HG02885 (cell line): Measurements from ENCODE around the gene ENTPD6.
"Not testable (repeated sequence)": the region's sequence is repeated elsewhere in the genome, so short reads cannot be mapped to it uniquely, and the experiment has no call there.

Source experiments
- ATAC-seq: cut with Tn5 transposase; IDR thresholded peaks from one replicate; pipeline ENCODE4 v1.9.1; 2021; ENCODE audit warnings: mild to moderate bottlenecking; ENCODE audit not compliant: unreplicated experiment, poor library complexity

The ENTPD6 gene

DNA sequence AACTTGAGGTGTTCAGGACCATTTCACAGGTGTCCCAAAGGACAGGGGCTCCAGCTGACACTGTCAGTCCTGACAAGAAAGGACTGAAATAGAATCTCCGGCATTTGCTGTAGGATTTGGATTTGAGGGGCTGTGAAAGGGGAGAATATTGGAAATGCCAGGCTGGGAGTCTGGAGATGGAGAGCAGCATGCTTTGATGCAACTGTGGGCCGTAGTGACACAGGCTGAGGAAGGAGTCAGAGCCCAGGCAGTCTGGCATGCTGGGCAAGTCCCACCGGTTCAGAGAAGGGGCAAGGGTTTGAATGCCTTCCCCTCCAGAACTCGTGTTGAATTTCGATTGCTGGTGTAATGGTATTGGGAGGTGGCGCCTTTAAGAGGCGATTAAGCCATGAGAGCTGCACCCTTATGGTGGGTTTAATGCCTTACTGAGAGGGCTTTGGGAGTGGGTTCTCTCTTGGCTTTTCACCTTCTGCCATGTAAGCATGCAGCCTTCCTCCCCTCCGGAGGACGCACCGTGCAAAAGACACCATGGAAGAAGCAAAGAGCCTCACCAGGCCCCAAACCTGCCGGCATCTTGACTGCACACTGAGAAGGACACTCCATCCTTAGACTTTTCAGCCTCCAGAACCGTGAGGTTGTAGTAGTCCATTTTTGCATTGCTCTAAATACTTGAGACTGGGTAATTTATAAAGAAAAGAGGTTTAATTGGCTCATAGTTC lies 43.0 kb downstream of the ENTPD6 start:
- no peak for ATAC-seq

DNA sequence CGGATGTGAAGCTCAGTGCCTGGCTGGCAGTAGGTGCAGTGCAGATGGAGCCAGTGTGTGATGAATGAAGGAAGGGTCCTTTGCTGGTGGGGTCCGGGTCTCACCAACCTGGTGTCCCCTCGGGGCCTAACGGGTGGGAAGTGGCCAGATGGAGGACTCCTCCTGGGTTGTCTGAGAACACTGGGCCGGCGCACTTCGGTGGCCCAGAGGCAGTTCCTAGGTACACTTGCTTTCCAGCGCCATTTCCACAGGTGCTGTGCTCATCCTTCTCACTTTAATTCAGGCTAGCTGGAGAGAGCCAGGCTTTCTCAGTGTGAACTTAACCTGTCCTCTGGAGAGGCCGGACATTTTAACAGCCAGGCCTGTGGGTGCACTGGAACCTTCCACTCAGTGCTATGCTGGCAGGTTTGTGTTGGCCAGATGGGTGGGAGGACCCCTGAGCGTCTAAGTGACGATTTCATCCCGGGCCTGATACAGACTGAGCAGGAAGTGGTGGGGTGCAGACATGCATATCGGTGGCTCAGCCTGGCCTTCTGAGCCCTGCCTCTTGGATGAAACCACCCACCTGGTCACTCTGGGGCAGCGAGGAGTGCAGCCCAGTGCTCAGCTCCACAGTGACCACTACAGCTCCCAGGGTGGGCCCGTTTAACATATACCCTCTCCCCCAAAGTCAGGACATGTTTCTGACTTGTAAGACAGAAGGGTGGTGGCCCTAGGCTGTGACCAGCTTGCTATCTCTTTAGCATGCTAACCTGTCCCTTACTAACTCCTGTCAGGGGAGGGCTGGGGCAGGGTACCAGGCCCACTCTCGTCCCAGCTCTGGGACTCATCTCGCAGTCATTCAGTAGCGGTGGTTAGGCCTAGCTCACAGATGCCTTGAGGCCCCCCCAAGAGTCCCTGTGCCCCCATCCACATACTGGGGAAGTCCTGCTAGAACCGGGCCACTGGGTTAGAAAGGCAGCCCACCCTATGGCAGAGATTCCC lies 44.2 kb downstream of the ENTPD6 start:
- ATAC-seq = peak; percentile 76

DNA sequence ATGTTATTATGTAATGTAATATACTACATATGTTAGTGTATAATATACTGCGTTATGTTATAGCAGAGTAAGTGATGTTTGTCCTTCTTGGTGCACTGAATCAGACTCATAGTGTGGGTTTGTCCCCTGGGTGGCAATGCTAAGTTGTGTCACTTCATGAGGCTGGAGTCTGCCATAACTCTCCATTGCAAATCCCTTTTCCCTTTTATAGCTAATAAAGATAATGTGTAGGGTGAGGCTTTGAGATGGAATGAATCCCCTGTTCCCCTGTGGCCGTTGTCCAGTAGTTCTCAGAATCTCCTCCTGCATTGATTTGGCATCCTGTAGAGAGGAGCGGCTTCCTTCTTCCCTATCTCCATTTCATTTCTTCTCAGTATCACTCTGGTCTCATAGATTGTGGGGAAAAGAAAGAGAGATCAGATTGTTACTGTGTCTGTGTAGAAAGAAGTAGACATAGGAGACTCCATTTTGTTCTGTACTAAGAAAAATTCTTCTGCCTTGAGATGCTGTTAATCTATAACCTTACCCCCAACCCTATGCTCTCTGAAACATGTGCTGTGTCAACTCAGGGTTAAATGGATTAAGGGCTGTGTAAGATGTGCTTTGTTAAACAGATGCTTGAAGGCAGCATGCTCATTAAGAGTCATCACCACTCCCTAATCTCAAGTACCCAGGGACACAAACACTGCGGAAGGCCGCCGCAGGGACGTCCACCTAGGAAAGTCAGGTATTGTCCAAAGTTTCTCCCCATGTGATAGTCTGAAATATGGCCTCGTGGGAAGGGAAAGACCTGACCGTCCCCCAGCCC lies 45.5 kb downstream of the ENTPD6 start:
- not testable (repeated sequence) for ATAC-seq

DNA sequence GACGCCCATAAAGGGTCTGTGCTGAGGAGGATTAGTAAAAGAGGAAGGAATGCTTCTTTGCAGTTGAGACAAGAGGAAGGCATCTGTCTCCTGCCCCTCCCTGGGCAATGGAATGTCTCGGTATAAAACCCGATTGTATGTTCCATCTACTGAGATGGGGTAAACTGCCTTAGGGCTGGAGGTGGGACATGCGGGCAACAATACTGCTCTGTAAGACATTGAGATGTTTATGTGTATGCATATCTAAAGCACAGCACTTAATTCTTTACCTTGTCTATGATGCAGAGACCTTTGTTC lies 46.1 kb downstream of the ENTPD6 start:
- ATAC-seq = not testable (repeated sequence)

DNA sequence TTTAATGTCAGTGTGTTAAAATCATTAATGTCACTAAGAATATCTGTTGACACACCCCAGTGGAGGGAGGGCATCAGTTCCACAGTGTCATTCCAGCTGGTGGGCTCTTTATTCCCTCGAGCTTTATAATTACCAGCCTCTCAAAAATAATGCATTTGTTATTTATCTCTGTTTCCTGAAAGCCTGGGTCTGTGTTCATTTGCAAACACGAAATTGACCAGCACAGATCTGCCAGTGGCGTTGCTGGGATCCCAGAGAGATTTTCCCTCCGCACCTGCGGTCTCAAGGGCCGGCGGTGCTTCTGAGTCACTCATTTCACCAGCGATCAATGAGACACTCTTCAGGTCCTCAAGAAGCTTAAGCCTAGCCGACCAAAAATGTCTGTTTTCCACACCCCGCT lies 46.7 kb downstream of the ENTPD6 start:
- ATAC-seq = no peak

DNA sequence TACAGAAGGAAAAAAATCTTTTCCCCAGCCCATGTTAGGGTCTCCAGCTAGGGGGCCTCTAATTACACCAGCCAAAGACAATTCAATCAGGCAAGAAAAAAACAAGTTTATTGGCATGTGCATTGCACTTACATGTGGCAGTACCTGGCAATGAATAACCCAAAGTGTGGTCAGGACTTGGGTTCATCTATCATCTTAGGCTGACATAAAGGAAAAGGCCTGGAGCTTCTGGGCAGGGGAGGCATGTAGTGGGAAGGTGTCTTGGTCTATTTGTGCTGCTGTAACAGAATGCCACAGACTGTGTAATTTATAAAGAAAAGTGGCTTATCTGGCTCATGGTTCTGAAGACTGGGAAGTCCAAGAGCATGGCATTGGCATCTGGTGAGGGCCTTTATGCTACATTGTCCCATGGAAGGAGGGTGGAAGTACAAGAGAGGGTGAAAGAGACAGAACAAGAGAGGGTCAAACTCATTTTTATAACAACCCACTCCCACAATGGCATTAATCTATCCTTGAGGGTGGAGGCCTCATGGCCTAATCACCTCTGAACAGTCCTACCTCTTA lies 48.0 kb downstream of the ENTPD6 start:
- ATAC-seq = no peak

DNA sequence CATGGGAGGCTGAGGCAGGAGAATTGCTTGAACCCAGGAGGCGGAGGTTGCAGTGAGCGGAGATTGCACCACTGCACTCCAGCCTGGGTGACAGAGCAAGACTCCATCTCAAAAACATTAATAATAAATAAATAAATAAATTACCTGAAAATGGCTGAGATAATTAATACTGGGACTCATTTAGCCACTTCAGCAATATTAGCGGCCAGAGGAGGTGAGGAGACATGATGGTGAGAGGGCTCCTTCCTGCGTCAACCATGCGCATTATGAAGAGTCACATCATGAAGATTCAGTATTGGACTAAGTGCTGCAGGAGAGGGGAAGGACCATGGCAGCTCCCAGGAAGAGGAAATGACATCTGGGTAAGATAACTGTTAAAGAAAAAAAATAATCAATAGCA lies 49.5 kb downstream of the ENTPD6 start:
- no peak for ATAC-seq

DNA sequence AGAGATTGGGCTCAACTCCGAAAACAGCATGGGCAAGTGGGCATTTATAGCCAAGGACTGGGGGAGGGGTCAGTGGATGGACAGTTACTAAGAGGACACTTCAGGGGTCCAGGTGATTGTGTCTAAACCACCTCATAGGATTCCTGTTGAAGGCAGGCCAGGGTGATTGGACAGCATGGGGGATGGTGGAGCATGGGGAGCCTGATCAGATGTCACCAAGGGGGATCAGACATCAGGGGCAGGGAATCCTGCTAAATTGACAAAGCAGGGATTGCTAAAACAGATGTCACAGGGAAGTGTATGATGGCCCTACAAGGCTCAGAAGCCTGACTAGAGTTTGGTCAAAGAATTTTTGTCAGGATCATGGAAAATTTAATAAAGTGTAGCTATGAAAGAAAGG lies 49.9 kb downstream of the ENTPD6 start:
- no peak for ATAC-seq

DNA sequence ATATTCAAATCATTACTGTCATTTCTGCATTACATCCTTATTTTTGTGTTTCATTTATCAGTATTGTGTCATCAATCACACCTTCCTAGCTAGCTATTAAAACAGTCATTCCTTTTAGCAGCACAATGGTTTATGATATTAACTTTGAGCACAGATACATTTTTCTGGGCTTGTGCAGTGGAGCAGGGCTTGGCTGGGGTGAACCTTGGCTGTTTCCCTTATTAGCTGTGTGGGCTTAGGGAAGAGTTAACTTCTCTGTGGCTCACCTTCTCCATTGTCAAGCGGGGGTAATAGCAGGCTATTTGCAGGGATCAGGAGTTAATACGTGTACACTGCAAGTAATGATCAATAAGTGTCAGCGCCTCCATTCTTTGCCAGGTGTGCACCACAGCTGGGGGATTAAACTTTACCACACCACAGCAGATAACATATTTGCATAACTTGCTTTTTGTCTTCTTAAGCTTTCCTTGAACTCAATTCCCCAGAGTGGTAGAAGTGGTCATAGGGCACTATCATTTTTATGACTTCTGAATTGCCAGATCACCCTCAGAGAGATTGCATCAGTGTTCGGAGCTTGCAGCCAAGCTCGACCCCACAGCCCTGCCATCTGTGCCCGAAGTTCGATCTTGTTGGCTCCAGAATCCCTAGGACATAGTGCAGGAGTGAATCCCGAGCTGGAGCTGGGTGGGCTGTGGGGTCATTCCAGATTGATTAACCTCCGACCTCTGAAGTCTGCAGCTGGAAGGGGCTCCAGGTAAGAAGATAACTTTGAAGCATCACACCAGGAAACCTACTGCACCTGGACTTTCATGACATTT lies 50.9 kb downstream of the ENTPD6 start:
- ATAC-seq = no peak

DNA sequence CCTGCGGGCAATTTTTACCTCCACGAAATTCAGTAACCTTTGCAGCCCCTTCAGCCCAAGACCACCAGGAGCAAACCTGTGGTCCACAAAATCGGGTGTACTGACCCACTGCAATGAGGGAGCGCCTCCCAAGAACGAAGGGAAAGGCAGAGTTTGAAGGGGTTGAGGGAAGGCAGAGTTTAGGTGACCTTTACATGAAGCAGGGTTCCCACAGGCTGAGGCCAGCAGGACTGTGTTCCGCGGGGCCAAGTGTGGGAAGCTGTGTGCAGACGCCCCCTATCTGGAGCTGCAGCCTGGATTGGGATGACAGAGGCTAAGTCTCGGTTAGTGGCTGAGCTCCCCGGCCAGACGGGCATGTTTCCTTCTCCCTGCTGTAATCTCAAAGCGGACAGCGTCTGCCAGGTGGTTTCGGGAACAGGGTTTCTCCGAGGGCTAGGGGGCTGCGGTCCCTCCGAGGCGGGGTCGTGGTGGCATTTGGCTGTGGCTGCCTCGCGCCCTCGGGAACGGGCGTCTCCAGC lies 51.5 kb downstream of the ENTPD6 start:
- ATAC-seq = peak; percentile 0

DNA sequence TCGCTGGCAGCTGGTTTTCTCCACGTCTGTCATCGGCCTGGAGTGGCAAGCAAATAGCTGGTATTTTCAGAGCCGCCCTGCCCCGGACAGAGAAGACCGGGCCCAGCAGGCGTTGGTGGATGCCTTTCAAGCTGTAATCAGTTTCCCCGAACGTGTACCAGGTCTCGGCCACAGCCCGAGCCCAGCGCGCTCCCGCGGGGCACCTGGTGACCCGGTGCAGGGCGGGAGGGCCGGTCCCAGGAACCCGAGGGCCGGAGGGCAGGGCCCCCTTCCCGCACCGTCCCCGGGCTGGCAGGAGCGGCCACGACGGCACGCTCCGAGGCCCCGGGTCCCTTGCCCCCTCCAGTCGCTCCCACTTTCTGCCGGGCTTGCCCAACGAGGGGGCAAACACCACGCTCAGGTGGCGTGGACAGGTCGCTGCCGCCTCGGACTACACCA lies 52.0 kb downstream of the ENTPD6 start:
- ATAC-seq = peak; percentile 35

DNA sequence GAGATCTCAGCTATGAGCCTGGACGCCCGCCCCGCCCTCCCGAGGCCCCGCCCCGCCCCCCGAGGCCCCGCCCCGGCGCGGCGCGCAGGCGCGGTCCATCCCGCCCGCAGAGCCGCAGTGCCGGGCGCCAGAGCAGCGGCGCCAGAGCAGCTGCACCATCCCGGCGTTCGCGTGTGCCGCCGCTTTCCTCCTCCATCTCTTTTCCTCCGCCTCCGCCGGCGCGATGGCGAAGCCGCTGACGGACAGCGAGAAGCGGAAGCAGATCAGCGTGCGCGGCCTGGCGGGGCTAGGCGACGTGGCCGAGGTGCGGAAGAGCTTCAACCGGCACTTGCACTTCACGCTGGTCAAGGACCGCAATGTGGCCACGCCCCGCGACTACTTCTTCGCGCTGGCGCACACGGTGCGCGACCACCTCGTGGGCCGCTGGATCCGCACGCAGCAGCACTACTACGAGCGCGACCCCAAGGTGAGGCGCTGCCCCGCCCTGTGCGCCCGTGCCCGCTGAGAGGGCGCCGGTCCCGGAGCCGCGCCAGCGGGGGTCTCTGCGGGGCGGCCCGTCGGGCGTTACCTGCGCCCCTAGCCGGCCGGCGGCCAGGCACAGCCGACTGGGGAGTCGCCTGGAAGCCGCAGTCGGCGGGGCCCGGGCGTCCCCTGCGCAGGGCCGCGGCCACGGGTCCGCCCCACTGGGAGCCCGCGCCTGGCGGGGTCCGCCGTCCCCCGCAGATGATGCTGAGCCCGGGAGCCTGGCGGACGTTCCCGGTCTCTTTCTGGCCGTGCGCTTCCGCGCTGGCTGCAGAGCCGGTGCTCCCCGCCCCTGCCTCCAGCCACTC lies 52.7 kb downstream of the ENTPD6 start, which contains the start of gene PYGB:
Gene PYGB (plus strand): TSS at position 130 of the 830 bp plus-strand sequence. CDS start 94 bp downstream, at position 224.
- ATAC-seq = peak; percentile 74

DNA sequence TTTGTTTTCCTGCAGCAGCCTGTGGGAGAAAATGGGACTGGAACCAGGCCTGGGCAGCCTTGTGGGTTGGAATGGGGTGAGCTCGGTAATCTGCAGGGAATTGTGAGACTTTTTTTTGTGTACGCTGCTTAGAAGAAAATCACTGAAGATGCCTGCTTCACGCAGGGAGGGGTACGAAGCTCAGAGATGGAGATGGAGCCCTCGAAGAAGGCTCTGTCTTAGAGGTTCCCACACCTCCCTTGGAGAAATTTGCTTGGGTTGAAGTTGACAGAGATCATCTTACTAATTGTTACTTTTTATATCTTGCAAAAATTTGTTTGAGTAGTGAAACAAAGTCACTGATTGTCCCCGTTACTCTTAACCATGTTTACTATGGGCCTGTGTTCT lies 53.3 kb downstream of the ENTPD6 start:
- peak; percentile 1 for ATAC-seq

DNA sequence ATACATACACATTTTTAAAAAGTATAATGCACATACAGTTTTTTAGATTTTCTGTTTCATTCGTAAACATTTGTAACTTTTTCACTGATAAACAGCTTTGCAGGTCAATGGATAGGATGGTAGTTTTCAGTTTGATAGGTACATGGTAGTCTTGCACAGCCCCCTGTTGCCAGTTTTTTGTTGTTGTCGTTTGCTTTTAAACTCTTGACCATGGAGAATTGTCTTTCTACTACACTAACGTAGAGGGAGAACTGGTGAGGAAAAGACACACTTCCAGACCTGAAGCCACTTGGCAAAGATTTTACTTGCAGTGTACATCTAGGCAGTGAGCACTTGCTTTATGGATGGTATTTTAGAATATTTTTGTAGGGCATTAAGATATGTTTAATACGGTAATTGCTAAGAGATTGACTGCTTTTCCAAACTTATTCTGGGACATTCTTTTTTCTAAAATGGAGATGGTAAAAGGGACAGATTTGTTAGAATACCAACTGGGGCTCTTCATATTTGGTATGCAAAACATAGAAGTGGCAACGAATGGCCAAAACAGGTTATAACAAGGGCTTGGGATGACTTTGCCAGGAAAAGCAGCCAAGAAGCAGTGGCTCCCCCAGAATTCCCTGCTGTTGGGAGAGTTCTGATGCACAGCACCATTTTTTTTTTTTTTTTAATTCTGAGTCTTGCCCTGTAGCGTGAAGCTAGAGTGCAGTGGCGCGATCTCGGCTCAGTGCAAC lies 53.9 kb downstream of the ENTPD6 start:
- ATAC-seq = no peak

DNA sequence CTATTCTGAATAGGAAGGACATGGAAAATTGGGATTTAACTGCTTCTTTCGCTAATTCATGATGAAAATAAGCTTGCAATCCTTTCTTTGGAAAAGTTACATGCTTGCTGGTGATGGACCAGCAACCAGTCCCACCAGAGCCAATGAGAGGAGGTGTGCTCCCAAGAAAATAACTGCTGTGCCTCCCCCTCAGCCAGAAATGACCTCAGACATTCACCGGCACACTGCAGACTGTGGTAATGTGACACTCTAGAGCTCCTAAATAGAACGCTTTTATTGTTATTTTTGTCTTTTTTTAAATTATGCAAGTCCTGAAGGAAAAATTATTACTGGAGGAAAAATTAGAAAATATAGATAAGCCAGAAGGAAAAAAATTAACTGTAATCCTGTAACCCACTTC lies 55.0 kb downstream of the ENTPD6 start:
- ATAC-seq = no peak

DNA sequence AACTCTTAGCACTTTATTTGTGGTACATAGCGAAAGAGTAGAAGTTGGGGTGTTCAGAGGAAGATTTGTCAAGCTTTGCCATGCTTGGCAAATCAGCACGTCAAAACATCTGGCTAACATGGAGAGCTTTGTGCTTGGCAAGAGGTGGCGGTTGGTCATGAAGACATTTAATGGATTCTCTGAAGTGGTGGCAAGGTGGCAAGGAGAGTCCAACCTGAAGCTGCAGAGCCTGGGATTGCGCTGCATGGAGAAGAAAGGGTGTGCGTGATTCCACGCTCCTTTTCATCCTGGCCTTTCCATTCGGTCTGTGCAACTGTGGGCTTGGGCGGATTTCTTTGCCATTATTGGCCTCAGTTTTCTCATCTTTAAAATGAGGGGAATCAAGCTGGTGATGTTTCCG lies 55.5 kb downstream of the ENTPD6 start:
- ATAC-seq = no peak

DNA sequence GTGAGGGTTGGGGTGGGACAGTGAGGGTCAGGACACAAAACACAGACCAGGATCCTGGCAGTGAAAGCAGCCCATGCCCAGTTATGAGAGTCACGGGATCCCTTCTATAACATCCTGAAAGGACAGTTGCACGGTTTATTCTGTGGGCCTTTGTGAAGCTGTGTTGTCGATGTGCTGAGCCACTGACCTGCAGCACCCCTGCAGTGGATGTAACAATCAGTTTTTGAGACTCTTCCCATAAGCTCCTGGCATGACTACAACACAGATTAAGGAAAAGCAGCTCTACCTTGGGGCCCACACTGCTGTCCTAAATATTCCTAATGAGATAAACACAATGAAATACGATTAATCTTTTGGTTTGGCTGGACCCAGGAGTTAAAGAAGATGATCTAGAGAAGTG lies 56.0 kb downstream of the ENTPD6 start:
- ATAC-seq = no peak

DNA sequence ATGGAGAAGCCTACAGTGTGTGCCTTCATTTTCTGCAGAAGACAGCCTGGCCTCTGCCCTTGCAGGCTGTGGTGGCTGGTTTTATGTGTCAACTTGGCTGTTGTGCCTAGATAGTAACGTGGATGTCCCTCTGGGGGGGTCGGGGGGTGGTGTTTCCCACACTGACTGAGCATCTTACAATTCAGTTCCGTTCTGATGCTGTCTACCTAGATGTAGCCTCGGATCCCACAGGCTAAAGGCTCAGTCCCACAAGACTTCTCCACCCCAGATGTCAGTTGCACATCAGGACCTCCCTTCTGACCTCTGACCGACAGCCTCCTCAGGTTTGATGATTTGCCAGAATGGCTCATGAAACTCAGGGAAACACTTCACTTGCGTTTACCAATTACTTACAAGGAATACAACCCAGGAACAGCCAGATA lies 56.7 kb downstream of the ENTPD6 start:
- no peak for ATAC-seq
